Measurements from ENCODE around the gene APBB2. TPM values are rescaled to one million over a fixed set of nuclear protein-coding genes. Genes with fewer than 3 reads are reported as not detected.

APBB2 gene
- total and polyA plus RNA-seq, 2 of the 8 experiments (the other 6 are each of a cell fraction or from before 2014, with no cell fraction given) = 58.7 to 59.4 TPM

DNA sequence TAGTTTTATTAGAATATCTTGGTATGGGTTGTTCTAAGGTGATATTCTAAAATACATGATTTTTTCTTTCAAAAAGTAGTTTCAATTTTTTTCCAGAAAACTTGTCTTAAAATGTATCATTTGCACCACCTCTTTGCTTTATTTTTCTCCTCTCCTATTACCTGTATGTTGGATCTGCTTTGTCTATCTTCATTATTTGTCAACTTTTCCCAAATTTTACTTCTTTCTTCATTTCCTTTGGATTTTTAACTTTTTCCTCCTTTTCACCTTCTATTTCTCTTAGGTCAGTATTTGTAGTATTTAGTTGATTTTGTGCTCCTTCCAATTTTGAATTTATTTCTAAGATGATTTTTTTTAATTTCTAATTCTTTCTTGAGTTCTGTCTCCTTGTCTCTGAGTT is 169.6 kb downstream of the APBB2 start:
- Histone ChIP-seq H3K79me1 (ENCODE audit: low read depth, low read length) (no peaks in the 10 kb centered on the region), H2AFZ (ENCODE audit: low read length) (no peak overlapping the region), H3K18ac (ENCODE audit: extremely low read depth, low read length) (no peak overlapping the region), H4K5ac (ENCODE audit: insufficient read length, low read depth, low read length) (no peak overlapping the region), H3K9me3 (ENCODE audit: insufficient read depth in 2 of 2, low read depth in 1 of 2, low read length in 1 of 2) (peaks cover 8 to 13% of the 10 kb centered on the region in 2 experiments; a peak in 1 of 4 replicates), H4K8ac (ENCODE audit: extremely low read depth, insufficient read depth, low read length) (no peak overlapping the region), H3K36me3 (ENCODE audit: control insufficient read depth in 2 of 4, insufficient read depth in 4 of 4, low read length in 3 of 4) (no peaks in the 10 kb centered on the region), H2BK5ac (ENCODE audit: low read depth, low read length) (no peak overlapping the region), H3K23me2 (ENCODE audit: low read depth, low read length) (no peaks in the 10 kb centered on the region), H4K20me1 (replicated peaks in 1 of 2; ENCODE audit: control insufficient read depth in 1 of 2, insufficient read depth in 2 of 2, low read length in 2 of 2) (no peaks in the 10 kb centered on the region), H3K4me1 (replicated peaks in 1 of 4; ENCODE audit: control insufficient read depth in 3 of 4, insufficient read depth in 4 of 4, low read length in 3 of 4) (no peaks in the 10 kb centered on the region), H3K56ac (replicated peaks; ENCODE audit: insufficient read length, low read depth, low read length) (no peak overlapping the region), H3K27ac (ENCODE audit: low read depth, low read length) (no peak overlapping the region), H3K4me2 (ENCODE audit: insufficient read depth in 1 of 2, low read depth in 2 of 2, low read length in 2 of 2) (no peak overlapping the region), H2BK20ac (ENCODE audit: low read length) (no peak overlapping the region), H3K9ac (replicated peaks in 1 of 4; ENCODE audit: extremely low read depth in 1 of 4, low read depth in 3 of 4, low read length in 3 of 4) (no peak overlapping the region), H2AK5ac (ENCODE audit: low read depth, low read length) (no peak overlapping the region), H3K27me3 (replicated peaks in 1 of 4; ENCODE audit: control insufficient read depth in 3 of 4, extremely low read depth in 1 of 4, insufficient read depth in 3 of 4, low read length in 3 of 4) (no peaks in the 10 kb centered on the region), H2BK15ac (ENCODE audit: low read length) (no peak overlapping the region), H3K23ac (ENCODE audit: insufficient read length) (no peak overlapping the region), H2BK12ac (ENCODE audit: low read depth, low read length) (no peak overlapping the region), H4K91ac (replicated peaks; ENCODE audit: insufficient read length, low read length) (no peak overlapping the region), H3K14ac (ENCODE audit: insufficient read length) (no peak overlapping the region), H3K4ac (replicated peaks; ENCODE audit: insufficient read length, low read depth, low read length) (no peak overlapping the region), H2BK120ac (replicated peaks; ENCODE audit: low read depth, low read length) (no peak overlapping the region), H3K79me2 (ENCODE audit: control insufficient read depth in 1 of 2, insufficient read depth in 2 of 2, low read length in 2 of 2) (no peaks in the 10 kb centered on the region), H3K4me3 (ENCODE audit: extremely low read depth in 1 of 4, insufficient read depth in 2 of 4, low read depth in 3 of 4, low read length in 4 of 4) (no peak overlapping the region)
- no peak for DNase-seq (ENCODE audit: low read depth in 1 of 2, low spot score in 2 of 2)
- ChIA-PET POLR2A (ENCODE audit: partially characterized antibody) (no interaction called here), CTCF (ENCODE audit: partially characterized antibody) (interaction anchor here (1.5 kb wide), 1 partner anchor 15 kb away, joined by 4 read pairs; no protein-coding TSS in a partner anchor)
- no peak for FAIRE-seq
- TF ChIP-seq CBX8 (IDR thresholded peaks at IDR 0.05; ENCODE audit: borderline replicate concordance, low read depth, low read length) (no peak), HDAC2 (IDR thresholded peaks at IDR 0.05; ENCODE audit: borderline replicate concordance in 1 of 2, low read depth in 2 of 2, low read length in 2 of 2) (no peak)

Measured in H1 (cell line).